GM12875 (cell line): Measurements from ENCODE around the gene CPB1.

Experiments used
- H3K4me3 ChIP-seq: one replicate; pipeline ENCODE4 v1.5.1; 2011; ENCODE audit warnings: low read depth, low read length, control low read depth
- CTCF ChIP-seq: IDR thresholded peaks from 2 replicates; pipeline ENCODE4 v1.5.1; 2011; ENCODE audit warnings: low read depth, mild to moderate bottlenecking, control low read depth, inconsistent platforms, low read length, moderate library complexity, borderline replicate concordance; ENCODE audit not compliant: insufficient read depth

The CPB1 gene

GRCh38 chr3:148816427-148816826 is 11.2 kb upstream of the CPB1 start:
- no peak overlapping the region for H3K4me3 ChIP-seq
- TF ChIP-seq CTCF, result no peak

GRCh38 chr3:148816981-148817525 is 10.6 kb upstream of the CPB1 start:
- no peak overlapping the region for H3K4me3 ChIP-seq
- TF ChIP-seq CTCF, result no peak

- TF ChIP-seq CTCF, result no peak
- no peak overlapping the region for H3K4me3 ChIP-seq
Measured at GRCh38 chr3:148820361-148821245, 7.0 kb upstream of the CPB1 start.

- TF ChIP-seq CTCF, result no peak
- H3K4me3 ChIP-seq, result no peak overlapping the region
Measured at GRCh38 chr3:148823026-148823425, 4.6 kb upstream of the CPB1 start.

GRCh38 chr3:148825476-148825875 is 2.1 kb upstream of the CPB1 start:
- no peak overlapping the region for H3K4me3 ChIP-seq
- TF ChIP-seq CTCF, result no peak

- H3K4me3 ChIP-seq, result no peak overlapping the region
- TF ChIP-seq CTCF, result no peak
Measured at GRCh38 chr3:148828136-148828690, 602 bp downstream of the CPB1 start.
